Endothelial cell (in vitro differentiated cells): ENCODE results near the gene GTF2IRD2. TPM values are rescaled to one million over a fixed set of nuclear protein-coding genes. Genes with fewer than 3 reads are reported as not detected.
"Not testable (repeated sequence)": the region's sequence is repeated elsewhere in the genome, so short reads cannot be mapped to it uniquely, and the experiment has no call there.

Experiments used
- DNase-seq: peaks from one replicate; pipeline ENCODE4 v3.0.0; 2021; ENCODE audit warnings: low spot score
- H3K27ac Mint-ChIP-seq: one replicate; pipeline ENCODE4 v1.8.0; 2021; ENCODE audit warnings: mixed read lengths, inconsistent platforms; ENCODE audit not compliant: unreplicated experiment
- H3K27me3 Mint-ChIP-seq: one replicate; pipeline ENCODE4 v1.8.0; 2021; ENCODE audit warnings: mild to moderate bottlenecking, moderate library complexity, mixed read lengths, inconsistent platforms; ENCODE audit not compliant: unreplicated experiment
- H3K36me3 Mint-ChIP-seq: one replicate; pipeline ENCODE4 v1.8.0; 2021; ENCODE audit warnings: mild to moderate bottlenecking, low read depth, mixed read lengths, inconsistent platforms; ENCODE audit not compliant: unreplicated experiment
- H3K4me1 Mint-ChIP-seq: one replicate; pipeline ENCODE4 v1.8.0; 2021; ENCODE audit warnings: mild to moderate bottlenecking, mixed read lengths, inconsistent platforms; ENCODE audit not compliant: unreplicated experiment
- H3K4me3 Mint-ChIP-seq: one replicate; pipeline ENCODE4 v1.8.0; 2021; ENCODE audit warnings: mild to moderate bottlenecking, mixed read lengths, inconsistent platforms; ENCODE audit not compliant: unreplicated experiment
- H3K9me3 Mint-ChIP-seq: one replicate; pipeline ENCODE4 v1.8.0; 2021; ENCODE audit warnings: mixed read lengths, inconsistent platforms; ENCODE audit not compliant: unreplicated experiment
- total RNA-seq: library from RNA; stranded (reverse); fragmentation: NEBNext Ultra II Directional; extraction: Animal tissue kit (Norgen Biotek cat#: 25700); gene quantifications from one replicate; pipeline ENCODE4 v1.2.1, GENCODE V29; 2021; ENCODE audit not compliant: unreplicated experiment

GTF2IRD2 gene
- total RNA-seq, 1 donor from 2014 or later: 3.9 TPM

- not testable (repeated sequence) for H3K4me3 Mint-ChIP-seq, H3K36me3 Mint-ChIP-seq, H3K4me1 Mint-ChIP-seq, DNase-seq, H3K27ac Mint-ChIP-seq, H3K27me3 Mint-ChIP-seq, H3K9me3 Mint-ChIP-seq
Observed at GRCh38 chr7:74775111-74775510, 76.3 kb downstream of the GTF2IRD2 start.

- not testable (repeated sequence) for H3K9me3 Mint-ChIP-seq, H3K27ac Mint-ChIP-seq, H3K4me3 Mint-ChIP-seq, H3K27me3 Mint-ChIP-seq, DNase-seq, H3K36me3 Mint-ChIP-seq, H3K4me1 Mint-ChIP-seq
Observed at GRCh38 chr7:74773760-74774750, 77.3 kb downstream of the GTF2IRD2 start, which contains the start of gene NCF1. NCF1 (plus strand) TSS chr7:74774011; CDS start chr7:74774032, 21 bp downstream.

- not testable (repeated sequence) for H3K4me1 Mint-ChIP-seq, H3K27ac Mint-ChIP-seq, H3K4me3 Mint-ChIP-seq, DNase-seq, H3K27me3 Mint-ChIP-seq, H3K9me3 Mint-ChIP-seq, H3K36me3 Mint-ChIP-seq
Observed at GRCh38 chr7:74772093-74772492, 79.3 kb downstream of the GTF2IRD2 start.

- not testable (repeated sequence) for H3K36me3 Mint-ChIP-seq, H3K27ac Mint-ChIP-seq
Observed at GRCh38 chr7:74770062-74770461, 81.3 kb downstream of the GTF2IRD2 start.

GRCh38 chr7:74766991-74767390 lies 84.4 kb downstream of the GTF2IRD2 start:
- not testable (repeated sequence) for H3K9me3 Mint-ChIP-seq, H3K4me3 Mint-ChIP-seq, H3K27me3 Mint-ChIP-seq, DNase-seq, H3K4me1 Mint-ChIP-seq, H3K36me3 Mint-ChIP-seq, H3K27ac Mint-ChIP-seq

More at GRCh38 chr7:74770062-74770461, 81.3 kb downstream of the GTF2IRD2 start:
- H3K4me3 Mint-ChIP-seq, H3K4me1 Mint-ChIP-seq, H3K27me3 Mint-ChIP-seq, DNase-seq, H3K9me3 Mint-ChIP-seq: not testable (repeated sequence)

GRCh38 chr7:74766509-74766908 lies 84.9 kb downstream of the GTF2IRD2 start:
- H3K4me3 Mint-ChIP-seq, H3K4me1 Mint-ChIP-seq, H3K9me3 Mint-ChIP-seq, H3K27me3 Mint-ChIP-seq, H3K36me3 Mint-ChIP-seq, DNase-seq, H3K27ac Mint-ChIP-seq: not testable (repeated sequence)

GRCh38 chr7:74765205-74765918 lies 86.0 kb downstream of the GTF2IRD2 start:
- not testable (repeated sequence) for H3K4me1 Mint-ChIP-seq, H3K4me3 Mint-ChIP-seq, H3K36me3 Mint-ChIP-seq, DNase-seq, H3K27me3 Mint-ChIP-seq, H3K27ac Mint-ChIP-seq, H3K9me3 Mint-ChIP-seq

GRCh38 chr7:74758982-74759381 lies 92.4 kb downstream of the GTF2IRD2 start:
- not testable (repeated sequence) for H3K9me3 Mint-ChIP-seq

GRCh38 chr7:74758268-74758667 lies 93.1 kb downstream of the GTF2IRD2 start:
- H3K9me3 Mint-ChIP-seq, H3K27ac Mint-ChIP-seq, H3K36me3 Mint-ChIP-seq, H3K4me3 Mint-ChIP-seq, H3K27me3 Mint-ChIP-seq, DNase-seq, H3K4me1 Mint-ChIP-seq: not testable (repeated sequence)

More at GRCh38 chr7:74758982-74759381, 92.4 kb downstream of the GTF2IRD2 start:
- H3K4me3 Mint-ChIP-seq, H3K27me3 Mint-ChIP-seq, H3K27ac Mint-ChIP-seq, H3K4me1 Mint-ChIP-seq, H3K36me3 Mint-ChIP-seq, DNase-seq: not testable (repeated sequence)

- not testable (repeated sequence) for H3K27me3 Mint-ChIP-seq, H3K4me1 Mint-ChIP-seq, H3K36me3 Mint-ChIP-seq, H3K9me3 Mint-ChIP-seq, H3K27ac Mint-ChIP-seq, H3K4me3 Mint-ChIP-seq, DNase-seq
Observed at GRCh38 chr7:74756673-74757072, 94.7 kb downstream of the GTF2IRD2 start.

GRCh38 chr7:74753921-74754482 lies 97.4 kb downstream of the GTF2IRD2 start:
- not testable (repeated sequence) for H3K4me3 Mint-ChIP-seq, H3K27ac Mint-ChIP-seq, H3K36me3 Mint-ChIP-seq, H3K4me1 Mint-ChIP-seq, DNase-seq, H3K9me3 Mint-ChIP-seq, H3K27me3 Mint-ChIP-seq
